NCI-H82 (cell line): ENCODE data around the gene KIAA0232.
"Not testable (repeated sequence)": the region's sequence is repeated elsewhere in the genome, so short reads cannot be mapped to it uniquely, and the experiment has no call there.

ENCODE experiments used
- DNase-seq: peaks from one replicate; lab custom pipeline; 2025; lab: John Stamatoyannopoulos, UW

Gene KIAA0232

GRCh38 chr4:6900956-6901355 is 118.4 kb downstream of the KIAA0232 start:
- DNase-seq, result no peak

- no peak for DNase-seq
Observed at GRCh38 chr4:6901669-6902317, 119.3 kb downstream of the KIAA0232 start.

GRCh38 chr4:6902318-6903042 is 120.0 kb downstream of the KIAA0232 start:
- no peak for DNase-seq

GRCh38 chr4:6905516-6906445 is 123.3 kb downstream of the KIAA0232 start:
- DNase-seq, result no peak

GRCh38 chr4:6906486-6906885 is 124.0 kb downstream of the KIAA0232 start:
- DNase-seq, result not testable (repeated sequence)

- DNase-seq, result peak; percentile 60
Observed at GRCh38 chr4:6907658-6908191, 125.2 kb downstream of the KIAA0232 start.

GRCh38 chr4:6908432-6909112 is 126.0 kb downstream of the KIAA0232 start:
- DNase-seq, result no peak

- DNase-seq, result peak; percentile 86
Observed at GRCh38 chr4:6909113-6909969, 126.8 kb downstream of the KIAA0232 start, which contains the start of gene TBC1D14. TBC1D14 (plus strand) TSS chr4:6909826; CDS start chr4:6923390, 13,564 bp downstream.

GRCh38 chr4:6909970-6910339 is 127.4 kb downstream of the KIAA0232 start:
- DNase-seq, result no peak

GRCh38 chr4:6910340-6910959 is 127.9 kb downstream of the KIAA0232 start:
- DNase-seq, result peak; percentile 22

- no peak for DNase-seq
Observed at GRCh38 chr4:6910960-6911874, 128.7 kb downstream of the KIAA0232 start.

GRCh38 chr4:6911917-6912316 is 129.4 kb downstream of the KIAA0232 start:
- not testable (repeated sequence) for DNase-seq

- peak; percentile 25 for DNase-seq
Observed at GRCh38 chr4:6912441-6912840, 129.9 kb downstream of the KIAA0232 start.

- DNase-seq, result no peak
Observed at GRCh38 chr4:6913350-6913905, 130.9 kb downstream of the KIAA0232 start.

GRCh38 chr4:6914448-6914847 is 131.9 kb downstream of the KIAA0232 start:
- no peak for DNase-seq

GRCh38 chr4:6915041-6916005 is 132.8 kb downstream of the KIAA0232 start:
- no peak for DNase-seq

- DNase-seq, result no peak
Observed at GRCh38 chr4:6916069-6916586, 133.6 kb downstream of the KIAA0232 start.
